ENCODE results near the gene ASAP3. TPM values are rescaled to one million over a fixed set of nuclear protein-coding genes. Genes with fewer than 3 reads are reported as not detected.

ASAP3 gene
- total RNA-seq, 4 donors from 2014 or later: 68.7 to 130 (median 88.5) TPM

- no peak overlapping the region for H3K4me3 ChIP-seq
- no peaks in the 10 kb centered on the region for H3K36me3 ChIP-seq
- TF ChIP-seq POLR2A (IDR thresholded peaks at IDR 0.05): no peak
- no peak for TF ChIP-seq EP300 (IDR thresholded peaks at IDR 0.05)
- no peak for TF ChIP-seq POLR2AphosphoS5 (IDR thresholded peaks at IDR 0.05)
- TF ChIP-seq, protein P1, sequence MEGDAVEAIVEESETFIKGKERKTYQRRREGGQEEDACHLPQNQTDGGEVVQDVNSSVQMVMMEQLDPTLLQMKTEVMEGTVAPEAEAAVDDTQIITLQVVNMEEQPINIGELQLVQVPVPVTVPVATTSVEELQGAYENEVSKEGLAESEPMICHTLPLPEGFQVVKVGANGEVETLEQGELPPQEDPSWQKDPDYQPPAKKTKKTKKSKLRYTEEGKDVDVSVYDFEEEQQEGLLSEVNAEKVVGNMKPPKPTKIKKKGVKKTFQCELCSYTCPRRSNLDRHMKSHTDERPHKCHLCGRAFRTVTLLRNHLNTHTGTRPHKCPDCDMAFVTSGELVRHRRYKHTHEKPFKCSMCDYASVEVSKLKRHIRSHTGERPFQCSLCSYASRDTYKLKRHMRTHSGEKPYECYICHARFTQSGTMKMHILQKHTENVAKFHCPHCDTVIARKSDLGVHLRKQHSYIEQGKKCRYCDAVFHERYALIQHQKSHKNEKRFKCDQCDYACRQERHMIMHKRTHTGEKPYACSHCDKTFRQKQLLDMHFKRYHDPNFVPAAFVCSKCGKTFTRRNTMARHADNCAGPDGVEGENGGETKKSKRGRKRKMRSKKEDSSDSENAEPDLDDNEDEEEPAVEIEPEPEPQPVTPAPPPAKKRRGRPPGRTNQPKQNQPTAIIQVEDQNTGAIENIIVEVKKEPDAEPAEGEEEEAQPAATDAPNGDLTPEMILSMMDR (IDR thresholded peaks at IDR 0.05): no peak
- H3K27ac ChIP-seq: peak overlapping the region; percentile 46
- H3K27me3 ChIP-seq: no peaks in the 10 kb centered on the region
- no peak for DNase-seq (ENCODE audit: low spot score in 2 of 2)
- H3K4me1 ChIP-seq: peaks cover 52% of the 10 kb centered on the region
- 66% methylated on average over 5 of the region's 5 CpGs for WGBS
- H3K9me3 ChIP-seq: no peaks in the 10 kb centered on the region
Observed at GRCh38 chr1:23469372-23469982, 14.5 kb downstream of the ASAP3 start.

GRCh38 chr1:23466423-23466989, 17.5 kb downstream of the ASAP3 start:
- WGBS: 98% methylated on average over 3 of the region's 3 CpGs
- Histone ChIP-seq H3K36me3 (no peaks in the 10 kb centered on the region), H3K27me3 (no peaks in the 10 kb centered on the region), H3K27ac (no peak overlapping the region), H3K4me3 (no peak overlapping the region), H3K9me3 (no peaks in the 10 kb centered on the region), H3K4me1 (peaks cover 23% of the 10 kb centered on the region)
- DNase-seq (ENCODE audit: low spot score in 2 of 2): no peak
- no peak for TF ChIP-seq POLR2AphosphoS5 (IDR thresholded peaks at IDR 0.05)
- TF ChIP-seq EP300 (IDR thresholded peaks at IDR 0.05): no peak
- no peak for TF ChIP-seq POLR2A (IDR thresholded peaks at IDR 0.05)
- TF ChIP-seq, protein P1 (IDR thresholded peaks at IDR 0.05): no peak

- Histone ChIP-seq H3K27ac (no peak overlapping the region), H3K4me1 (no peaks in the 10 kb centered on the region), H3K27me3 (no peaks in the 10 kb centered on the region), H3K36me3 (no peaks in the 10 kb centered on the region), H3K4me3 (no peak overlapping the region), H3K9me3 (no peaks in the 10 kb centered on the region)
- no peak for DNase-seq (ENCODE audit: low spot score in 2 of 2)
- TF ChIP-seq, protein P1 (IDR thresholded peaks at IDR 0.05): no peak
- TF ChIP-seq EP300 (IDR thresholded peaks at IDR 0.05): no peak
- TF ChIP-seq POLR2A (IDR thresholded peaks at IDR 0.05): no peak
- TF ChIP-seq POLR2AphosphoS5 (IDR thresholded peaks at IDR 0.05): no peak
- WGBS: 71% methylated on average over 3 of the region's 3 CpGs
Observed at GRCh38 chr1:23463286-23463685, 20.7 kb downstream of the ASAP3 start.

DNA sequence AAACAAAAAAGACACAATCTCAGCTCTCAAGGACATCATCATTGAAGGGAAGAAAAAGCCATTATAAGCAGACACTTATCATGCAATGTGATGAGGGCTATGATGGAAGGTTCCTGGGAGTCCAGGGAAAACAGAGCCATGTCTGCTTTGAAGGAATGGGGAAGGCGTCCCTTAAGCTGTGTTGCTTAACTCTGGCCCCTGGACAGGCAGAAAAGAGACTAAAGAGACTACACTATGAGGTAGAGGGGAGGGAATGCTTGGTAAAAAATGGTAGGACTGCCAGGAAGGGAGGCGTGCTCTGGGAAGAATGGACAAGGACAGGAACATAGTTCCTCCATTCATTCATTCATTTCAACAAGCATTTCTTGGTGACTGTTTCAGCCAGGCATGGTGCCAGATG, 21.2 kb downstream of the ASAP3 start:
- TF ChIP-seq, protein P1 (IDR thresholded peaks at IDR 0.05): no peak
- TF ChIP-seq POLR2AphosphoS5 (IDR thresholded peaks at IDR 0.05): no peak
- no peak for TF ChIP-seq POLR2A (IDR thresholded peaks at IDR 0.05)
- no peak for TF ChIP-seq EP300 (IDR thresholded peaks at IDR 0.05)
- peaks cover 3% of the 10 kb centered on the region for H3K4me1 ChIP-seq
- 96% methylated on average over 2 of the region's 2 CpGs for WGBS
- H3K36me3 ChIP-seq: no peaks in the 10 kb centered on the region
- no peak overlapping the region for H3K4me3 ChIP-seq
- no peak for DNase-seq (ENCODE audit: low spot score in 2 of 2)
- no peak overlapping the region for H3K27ac ChIP-seq
- no peaks in the 10 kb centered on the region for H3K9me3 ChIP-seq
- no peaks in the 10 kb centered on the region for H3K27me3 ChIP-seq

DNA sequence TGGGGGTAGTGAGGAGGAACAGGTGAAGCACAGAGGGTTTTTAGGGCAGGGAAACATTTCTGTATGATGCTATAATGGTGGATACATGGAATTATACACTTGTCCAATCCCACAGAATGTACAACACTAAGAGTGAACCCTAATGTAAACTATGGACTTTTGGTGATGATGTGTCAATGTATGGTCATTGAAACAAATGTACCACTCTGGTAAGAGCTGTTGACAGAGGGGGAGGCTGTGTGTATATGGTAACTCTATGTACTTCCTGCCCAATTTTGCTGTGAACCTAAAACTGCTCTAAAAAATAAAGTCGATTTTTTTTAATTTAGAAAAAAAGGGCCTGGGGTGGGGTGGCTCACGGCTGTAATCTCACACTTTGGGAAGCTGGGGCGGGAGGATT, 22.9 kb downstream of the ASAP3 start:
- no peak for DNase-seq (ENCODE audit: low spot score in 2 of 2)
- WGBS: 82% methylated on average over 3 of the region's 3 CpGs

More for the DNA sequence above, 22.9 kb downstream of the ASAP3 start:
- Histone ChIP-seq H3K9me3 (no peaks in the 10 kb centered on the region), H3K36me3 (no peaks in the 10 kb centered on the region), H3K27ac (no peak overlapping the region), H3K27me3 (no peaks in the 10 kb centered on the region), H3K4me3 (no peak overlapping the region), H3K4me1 (peaks cover 21% of the 10 kb centered on the region)
- no peak for TF ChIP-seq POLR2AphosphoS5 (IDR thresholded peaks at IDR 0.05)
- TF ChIP-seq, protein P1 (IDR thresholded peaks at IDR 0.05): no peak
- TF ChIP-seq EP300 (IDR thresholded peaks at IDR 0.05): no peak
- TF ChIP-seq POLR2A (IDR thresholded peaks at IDR 0.05): no peak
